GM10847 (cell line): ENCODE measurements around the gene RMRP.

Experiments
- POLR2A ChIP-seq: IDR thresholded peaks from 2 replicates; pipeline ENCODE4 v1.6.1; 2011; ENCODE audit not compliant: insufficient read length; ENCODE audit errors: extremely low read depth

RMRP gene

GRCh38 chr9:35639631-35640030 lies 18.2 kb downstream of the RMRP start:
- no peak for TF ChIP-seq POLR2A

- TF ChIP-seq POLR2A = no peak
These were observed 21.5 kb downstream of the RMRP start for GRCh38 chr9:35636135-35636876.

GRCh38 chr9:35635730-35636129 lies 22.1 kb downstream of the RMRP start:
- no peak for TF ChIP-seq POLR2A

GRCh38 chr9:35629597-35629996 lies 28.2 kb downstream of the RMRP start:
- TF ChIP-seq POLR2A = no peak

- TF ChIP-seq POLR2A = no peak
These were observed 29.3 kb downstream of the RMRP start for GRCh38 chr9:35628389-35628991.

- no peak for TF ChIP-seq POLR2A
These were observed 30.2 kb downstream of the RMRP start for GRCh38 chr9:35627575-35627974.

- TF ChIP-seq POLR2A = no peak
These were observed 38.0 kb downstream of the RMRP start for GRCh38 chr9:35619800-35620158.

GRCh38 chr9:35618854-35619799 lies 38.7 kb downstream of the RMRP start:
- no peak for TF ChIP-seq POLR2A

GRCh38 chr9:35618325-35618727 lies 39.5 kb downstream of the RMRP start, which contains the start of gene CD72:
TSS of gene CD72 (minus strand) at chr9:35618413. CDS start at chr9:35618303, 110 bp downstream.
- no peak for TF ChIP-seq POLR2A

GRCh38 chr9:35617548-35617947 lies 40.3 kb downstream of the RMRP start:
- TF ChIP-seq POLR2A = no peak

GRCh38 chr9:35616681-35617459 lies 40.9 kb downstream of the RMRP start:
- peak; percentile 78 for TF ChIP-seq POLR2A

GRCh38 chr9:35615981-35616680 lies 41.7 kb downstream of the RMRP start:
- no peak for TF ChIP-seq POLR2A

GRCh38 chr9:35612843-35613242 lies 45.0 kb downstream of the RMRP start:
- TF ChIP-seq POLR2A = no peak

- no peak for TF ChIP-seq POLR2A
These were observed 46.5 kb downstream of the RMRP start for GRCh38 chr9:35611230-35611797.
